Ovary (tissue), 3 donors: ENCODE results near the gene TMEM8B.

ENCODE experiments used
- POLR2A ChIP-seq: fragments of 450-650 bp; IDR thresholded peaks from one replicate; pipeline ENCODE4 v1.6.1; 2017; ENCODE audit warnings: antibody characterized with exemption, mild to moderate bottlenecking, moderate library complexity
- TF ChIP-seq, protein P1 (sequence below), 3 donors: fragments of 450-650 bp in 2 of 3; fragments of 200-600 bp in 1 of 3; IDR thresholded peaks; one replicate each; pipeline versions ENCODE4 v1.5.1 to v1.8.0; 2016 to 2022; ENCODE audit warnings: antibody characterized with exemption in 3 of 3, mild to moderate bottlenecking in 1 of 3
- donor health status: DM: no; HTN: no; CAD: no.

DNA sequence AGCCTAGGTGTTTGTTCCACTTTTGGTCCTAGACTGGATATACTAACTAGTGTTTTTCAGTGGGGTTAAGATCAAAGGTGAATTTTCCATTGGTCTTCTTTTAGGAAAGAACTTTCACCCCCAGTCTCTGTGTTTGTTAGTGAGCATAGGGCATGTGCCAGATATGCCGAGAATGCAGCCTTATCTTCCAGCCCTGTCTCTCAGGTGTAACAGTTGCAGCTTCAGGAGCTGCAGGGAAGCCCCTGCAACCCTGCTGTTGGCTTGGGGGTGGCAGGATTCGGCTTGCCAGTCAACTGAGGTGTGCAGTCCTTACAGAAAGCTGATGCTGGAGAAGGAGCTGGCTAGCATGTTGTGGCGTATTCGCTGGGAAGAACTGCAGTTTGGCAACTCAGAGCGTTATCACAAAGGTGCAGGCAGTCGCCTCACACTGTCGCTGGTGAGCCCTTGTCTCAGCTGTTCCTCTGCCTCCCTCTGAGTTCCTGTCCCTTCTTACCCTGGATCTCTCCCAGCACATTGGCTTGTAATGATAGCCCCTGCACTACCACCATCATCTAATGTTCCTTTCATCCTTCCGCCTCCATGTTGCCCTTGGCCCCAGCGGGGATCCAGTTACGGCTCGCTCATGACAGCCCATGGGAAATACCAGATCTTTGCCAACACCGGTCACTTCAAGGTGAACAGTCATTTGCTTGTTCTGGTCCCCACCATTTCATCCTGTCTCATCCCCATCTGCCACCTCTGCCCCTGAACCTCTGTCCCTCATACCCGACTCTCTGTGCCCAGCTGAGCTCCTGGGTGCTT, 27.5 kb upstream of the TMEM8B start:
- TF ChIP-seq POLR2A: no peak
- TF ChIP-seq, protein P1, sequence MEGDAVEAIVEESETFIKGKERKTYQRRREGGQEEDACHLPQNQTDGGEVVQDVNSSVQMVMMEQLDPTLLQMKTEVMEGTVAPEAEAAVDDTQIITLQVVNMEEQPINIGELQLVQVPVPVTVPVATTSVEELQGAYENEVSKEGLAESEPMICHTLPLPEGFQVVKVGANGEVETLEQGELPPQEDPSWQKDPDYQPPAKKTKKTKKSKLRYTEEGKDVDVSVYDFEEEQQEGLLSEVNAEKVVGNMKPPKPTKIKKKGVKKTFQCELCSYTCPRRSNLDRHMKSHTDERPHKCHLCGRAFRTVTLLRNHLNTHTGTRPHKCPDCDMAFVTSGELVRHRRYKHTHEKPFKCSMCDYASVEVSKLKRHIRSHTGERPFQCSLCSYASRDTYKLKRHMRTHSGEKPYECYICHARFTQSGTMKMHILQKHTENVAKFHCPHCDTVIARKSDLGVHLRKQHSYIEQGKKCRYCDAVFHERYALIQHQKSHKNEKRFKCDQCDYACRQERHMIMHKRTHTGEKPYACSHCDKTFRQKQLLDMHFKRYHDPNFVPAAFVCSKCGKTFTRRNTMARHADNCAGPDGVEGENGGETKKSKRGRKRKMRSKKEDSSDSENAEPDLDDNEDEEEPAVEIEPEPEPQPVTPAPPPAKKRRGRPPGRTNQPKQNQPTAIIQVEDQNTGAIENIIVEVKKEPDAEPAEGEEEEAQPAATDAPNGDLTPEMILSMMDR (IDR thresholded peaks at IDR 0.05): no peak
